Erythroblast (primary cell): Measurements from ENCODE around the gene BUB1B.

ENCODE experiments used
- GATA1 ChIP-seq: IDR thresholded peaks from 2 replicates; pipeline ENCODE4 v1.6.1; 2011; ENCODE audit warnings: low read depth, mild to moderate bottlenecking, control low read depth, low read length, moderate library complexity
- POLR2A ChIP-seq: IDR thresholded peaks from 2 replicates; pipeline ENCODE4 v1.6.1; 2011; ENCODE audit warnings: mild to moderate bottlenecking, low read length

DNA sequence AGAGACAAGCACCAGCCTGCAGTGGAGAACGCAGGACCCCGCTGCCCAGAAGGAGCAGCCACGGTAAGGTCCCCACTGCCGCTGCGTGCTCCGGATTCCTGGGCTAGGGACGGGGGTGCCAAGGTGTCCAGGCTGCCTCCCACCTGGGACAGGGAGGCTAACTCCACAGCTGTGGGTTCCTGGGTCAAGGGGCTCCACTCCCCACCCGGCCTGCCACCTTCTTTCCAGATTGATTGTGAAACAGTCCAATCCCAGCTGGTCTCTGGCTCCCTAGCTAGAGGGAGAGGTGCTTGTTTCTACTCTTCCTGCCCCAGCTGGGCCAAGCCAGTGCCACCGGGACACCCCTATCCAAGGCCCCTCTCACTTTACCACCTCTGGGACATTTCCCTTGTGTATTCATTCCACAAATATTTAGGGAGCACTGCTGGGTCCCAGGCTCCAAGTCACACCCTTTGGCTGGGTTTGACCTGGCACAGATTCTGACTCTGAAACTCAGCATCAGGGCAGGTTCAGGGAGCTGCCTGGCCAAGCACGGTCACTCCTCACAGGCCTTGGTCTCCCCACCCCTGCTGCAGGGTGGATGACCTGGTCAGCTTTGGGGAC, 79.9 kb downstream of the BUB1B start:
- TF ChIP-seq POLR2A, result no peak
- no peak for TF ChIP-seq GATA1
